Suprapubic skin (tissue), 3 donors: ENCODE results near the gene CAMK4.

ENCODE experiments used
- CTCF ChIP-seq, 2 donors: fragments of 200-600 bp in 1 of 2; fragments of 450-650 bp in 1 of 2; sonication (generic) in 1 of 2; IDR thresholded peaks; one replicate each; pipeline ENCODE4 v1.5.1; 2016 to 2019; ENCODE audit warnings: antibody characterized with exemption in 2 of 2, mild to moderate bottlenecking in 1 of 2, moderate library complexity in 1 of 2
- POLR2A ChIP-seq, 2 donors: fragments of 450-650 bp; IDR thresholded peaks; one replicate each; pipeline ENCODE4 v1.6.1; 2017; ENCODE audit warnings: antibody characterized with exemption in 2 of 2, mild to moderate bottlenecking in 2 of 2, moderate library complexity in 2 of 2

- TF ChIP-seq CTCF (IDR thresholded peaks at IDR 0.05) (no peak), POLR2A (IDR thresholded peaks at IDR 0.05) (no peak)
These were observed 283.1 kb downstream of the CAMK4 start for GRCh38 chr5:111507276-111507675.
